ENCODE data around the gene MAPK10.
"Not testable (repeated sequence)": the region's sequence is repeated elsewhere in the genome, so short reads cannot be mapped to it uniquely, and the experiment has no call there.

DNA sequence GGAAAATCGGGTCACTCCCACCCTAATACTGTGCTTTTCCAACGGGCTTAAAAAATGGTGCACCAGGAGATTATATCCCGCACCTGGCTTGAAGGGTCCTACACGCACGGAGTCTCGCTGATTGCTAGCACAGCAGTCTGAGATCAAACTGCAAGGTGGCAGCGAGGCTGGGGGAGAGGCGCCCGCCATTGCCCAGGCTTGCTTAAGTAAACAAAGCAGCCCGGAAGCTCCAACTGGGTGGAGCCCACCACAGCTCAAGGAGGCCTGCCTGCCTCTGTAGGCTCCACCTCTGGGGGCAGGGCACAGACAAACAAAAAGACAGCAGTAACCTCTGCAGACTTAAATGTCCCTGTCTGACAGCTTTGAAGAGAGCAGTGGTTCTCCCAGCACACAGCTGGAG, 191.5 kb downstream of the MAPK10 start:
- TF ChIP-seq, protein P1, sequence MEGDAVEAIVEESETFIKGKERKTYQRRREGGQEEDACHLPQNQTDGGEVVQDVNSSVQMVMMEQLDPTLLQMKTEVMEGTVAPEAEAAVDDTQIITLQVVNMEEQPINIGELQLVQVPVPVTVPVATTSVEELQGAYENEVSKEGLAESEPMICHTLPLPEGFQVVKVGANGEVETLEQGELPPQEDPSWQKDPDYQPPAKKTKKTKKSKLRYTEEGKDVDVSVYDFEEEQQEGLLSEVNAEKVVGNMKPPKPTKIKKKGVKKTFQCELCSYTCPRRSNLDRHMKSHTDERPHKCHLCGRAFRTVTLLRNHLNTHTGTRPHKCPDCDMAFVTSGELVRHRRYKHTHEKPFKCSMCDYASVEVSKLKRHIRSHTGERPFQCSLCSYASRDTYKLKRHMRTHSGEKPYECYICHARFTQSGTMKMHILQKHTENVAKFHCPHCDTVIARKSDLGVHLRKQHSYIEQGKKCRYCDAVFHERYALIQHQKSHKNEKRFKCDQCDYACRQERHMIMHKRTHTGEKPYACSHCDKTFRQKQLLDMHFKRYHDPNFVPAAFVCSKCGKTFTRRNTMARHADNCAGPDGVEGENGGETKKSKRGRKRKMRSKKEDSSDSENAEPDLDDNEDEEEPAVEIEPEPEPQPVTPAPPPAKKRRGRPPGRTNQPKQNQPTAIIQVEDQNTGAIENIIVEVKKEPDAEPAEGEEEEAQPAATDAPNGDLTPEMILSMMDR (IDR thresholded peaks at IDR 0.05 in 4 of 5, conservative IDR thresholded peaks at IDR 0.05 in 1 of 5) = not testable (repeated sequence)
- TF ChIP-seq POLR2A (IDR thresholded peaks at IDR 0.05) = not testable (repeated sequence)
